H1 (cell line): ENCODE data around the gene ADGRA3. TPM values are rescaled to one million over a fixed set of nuclear protein-coding genes. Genes with fewer than 3 reads are reported as not detected.

Experiments used
- EGR1 ChIP-seq: IDR thresholded peaks from 2 replicates; pipeline ENCODE4 v1.6.1; 2011; ENCODE audit warnings: low read depth, low read length, borderline replicate concordance
- KDM5A ChIP-seq: fragments of 200-600 bp; IDR thresholded peaks from 2 replicates; pipeline ENCODE4 v1.7.1; 2012; ENCODE audit warnings: mild to moderate bottlenecking, low read length, inconsistent platforms, mixed read lengths
- RBBP5 ChIP-seq: IDR thresholded peaks from 2 replicates; pipeline ENCODE4 v1.7.1; 2012; ENCODE audit warnings: low read depth, mild to moderate bottlenecking, inconsistent platforms, low read length, moderate library complexity, borderline replicate concordance
- SIN3A ChIP-seq, 2 experiments: IDR thresholded peaks in 1 of 2; conservative IDR thresholded peaks in 1 of 2; 2 replicates each; pipeline ENCODE4 v1.6.1; 2011 to 2012; ENCODE audit warnings: low read length in 2 of 2, improper control_type of control experiment in 1 of 2, low read depth in 1 of 2, mild to moderate bottlenecking in 1 of 2
- YY1 ChIP-seq: IDR thresholded peaks from 2 replicates; pipeline ENCODE4 v1.6.1; 2011; ENCODE audit warnings: low read depth, mild to moderate bottlenecking, low read length
- polyA plus RNA-seq, 7 experiments: library from polyadenylated mRNA; depleted of rRNA in 3 of 7; stranded (reverse) in 5 of 7; unstranded in 2 of 7; fragments of >200 nt in 5 of 7; fragments of 200-250 nt in 2 of 7; gene quantifications; 1 replicate in 5 of 7; 2 replicates in 1 of 7; 4 replicates in 1 of 7; pipeline versions ENCODE4 v1.2.1 to v1.2.3, GENCODE V29; 2011 to 2013; ENCODE audit warnings: missing spikeins in 2 of 7, mixed read lengths in 2 of 7
- total RNA-seq: library from RNA; stranded (reverse); fragmentation: NEBNext Ultra II Directional; extraction: Animal tissue kit (Norgen Biotek cat#: 25700); gene quantifications from 2 replicates; pipeline ENCODE4 v1.2.1, GENCODE V29; 2021

The ADGRA3 gene
- total and polyA plus RNA-seq, 2 of the 8 experiments (the other 6 are each of a cell fraction or from before 2014, with no cell fraction given) = 31.5 to 63.0 TPM

DNA sequence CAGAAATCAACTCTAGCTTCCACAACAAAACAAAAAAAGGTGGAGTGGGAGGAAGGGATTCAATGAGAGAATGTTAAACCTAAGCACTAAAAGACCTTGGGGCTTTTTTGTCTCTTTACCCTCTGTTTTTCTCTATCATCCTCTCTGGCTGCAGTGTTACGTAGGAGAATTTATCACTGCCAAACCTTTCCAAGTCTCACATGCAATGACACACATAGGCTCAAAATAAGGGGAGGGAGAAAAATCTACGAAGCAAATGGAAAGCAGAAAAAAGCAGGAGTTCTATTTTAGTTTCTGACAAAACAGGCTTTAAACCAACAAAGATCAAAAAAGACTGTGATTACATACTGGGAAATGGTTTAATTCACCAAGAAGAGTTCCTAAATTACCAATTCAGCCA lies 152.1 kb downstream of the ADGRA3 start (continued):
- TF ChIP-seq SIN3A (conservative IDR thresholded peaks at IDR 0.05 in 1 of 2, IDR thresholded peaks at IDR 0.05 in 1 of 2; ENCODE audit: low read depth in 1 of 2, low read length in 2 of 2) = no peak
- no peak for TF ChIP-seq RBBP5
- TF ChIP-seq EGR1 = no peak
- TF ChIP-seq YY1 = no peak
- TF ChIP-seq KDM5A = no peak
